ENCODE results near the gene DNAJB13. TPM values are rescaled to one million over a fixed set of nuclear protein-coding genes. Genes with fewer than 3 reads are reported as not detected.

DNAJB13 gene
- total and polyA plus RNA-seq, 2 of the 13 experiments (the other 11 are each of a cell fraction or from before 2014, with no cell fraction given), result 2.3 TPM; not detected in 1

GRCh38 chr11:73961321-73961720 is 10.5 kb downstream of the DNAJB13 start (continued):
- TF ChIP-seq LCORL (IDR thresholded peaks at IDR 0.05) (no peak), LCORL (CRISPR knock-in tag; IDR thresholded peaks at IDR 0.05) (no peak), TEAD3 (CRISPR knock-in tag; optimal IDR thresholded peaks at IDR 0.05; ENCODE audit: borderline replicate concordance) (no peak), RARA (CRISPR knock-in tag; IDR thresholded peaks at IDR 0.05) (no peak), NCOA1 (CRISPR knock-in tag; IDR thresholded peaks at IDR 0.05) (no peak), SRSF9 (IDR thresholded peaks at IDR 0.05; ENCODE audit: borderline replicate concordance, insufficient read depth, low read depth, low read length, poor library complexity, severe bottlenecking) (no peak), ZKSCAN5 (CRISPR knock-in tag; IDR thresholded peaks at IDR 0.05) (no peak), U2AF2 (IDR thresholded peaks at IDR 0.05; ENCODE audit: low read depth, low read length) (no peak), TRAFD1 (CRISPR knock-in tag; IDR thresholded peaks at IDR 0.05; ENCODE audit: borderline replicate concordance) (no peak), CENPBD1 (CRISPR knock-in tag; IDR thresholded peaks at IDR 0.05; ENCODE audit: borderline replicate concordance, low read depth) (no peak), FOXK2 (IDR thresholded peaks at IDR 0.05) (no peak), ZNF574 (CRISPR knock-in tag; IDR thresholded peaks at IDR 0.05) (no peak), BORCS8-MEF2B (CRISPR knock-in tag; IDR thresholded peaks at IDR 0.05) (no peak)

Measured in HepG2 (cell line).